B cell (primary cell): ENCODE data around the gene FBXL4. TPM values are rescaled to one million over a fixed set of nuclear protein-coding genes. Genes with fewer than 3 reads are reported as not detected.

Experiments
- ATAC-seq: fragments of 200-7000 bp; cut with Tn5 transposase; one replicate; pipeline ENCODE4 v1.10.0; 2021; ENCODE audit warnings: low read depth, mild to moderate bottlenecking, moderate number of reproducible peaks, moderate library complexity
- CTCF ChIA-PET: fragments of 350-600 bp; sonication (Branson Sonifier 250); formaldehyde crosslinking; loops from one replicate; lab custom pipeline; 2021; ENCODE audit warnings: antibody characterized with exemption, inconsistent platforms; lab: Charles Lee
- POLR2A ChIA-PET: fragments of 350-600 bp; sonication (Branson Sonifier 250); formaldehyde crosslinking; loops from one replicate; lab custom pipeline; 2021; ENCODE audit warnings: antibody characterized with exemption; lab: Charles Lee
- DNase-seq: peaks from one replicate; pipeline ENCODE4 v3.0.0; 2013
- H2AFZ ChIP-seq: 2 replicates; pipeline ENCODE4 v1.6.1; 2012; ENCODE audit warnings: mild to moderate bottlenecking, low read depth, low read length; ENCODE audit not compliant: insufficient read depth, poor library complexity, severe bottlenecking
- H3K27ac ChIP-seq, 2 donors: 1 replicate in 1 of 2; 2 replicates in 1 of 2; pipeline ENCODE4 v1.5.1; 2012 to 2013; ENCODE audit warnings: low read length in 2 of 2, mild to moderate bottlenecking in 2 of 2, moderate library complexity in 1 of 2
- H3K27me3 ChIP-seq, 4 experiments: fragments of 200-600 bp in 1 of 4; sonication (generic) in 1 of 4; replicated peaks in 1 of 4; 1 replicate in 2 of 4; 2 replicates in 2 of 4; pipeline versions ENCODE4 v1.6.1 to v1.7.0; 2013 to 2016; ENCODE audit warnings: low read length in 3 of 4, mild to moderate bottlenecking in 2 of 4, mixed read lengths in 1 of 4, moderate library complexity in 1 of 4; ENCODE audit not compliant: insufficient read depth in 4 of 4, control insufficient read depth in 3 of 4; ENCODE audit errors: control extremely low read depth in 1 of 4
- H3K36me3 ChIP-seq, 2 experiments: replicated peaks in 1 of 2; 1 replicate in 1 of 2; 2 replicates in 1 of 2; pipeline versions ENCODE4 v1.6.1 to v1.7.1; 2013; ENCODE audit warnings: low read length in 1 of 2; ENCODE audit not compliant: insufficient read depth in 2 of 2, control insufficient read depth in 1 of 2; ENCODE audit errors: control extremely low read depth in 1 of 2, extremely low read depth in 1 of 2
- H3K4me1 ChIP-seq, 2 donors: fragments of 200-600 bp in 1 of 2; sonication (generic) in 1 of 2; 1 replicate in 1 of 2; 2 replicates in 1 of 2; pipeline versions ENCODE4 v1.5.1 to v1.6.1; 2013 to 2017; ENCODE audit warnings: low read length in 2 of 2; ENCODE audit not compliant: control insufficient read depth in 2 of 2, insufficient read depth in 2 of 2
- H3K4me2 ChIP-seq: replicated peaks from 2 replicates; pipeline ENCODE3; 2012; ENCODE audit warnings: mild to moderate bottlenecking, low read depth, low read length; ENCODE audit not compliant: poor library complexity, severe bottlenecking
- H3K4me3 ChIP-seq, 5 experiments: fragments of 200-600 bp in 1 of 5; sonication (generic) in 1 of 5; 1 replicate in 3 of 5; 2 replicates in 2 of 5; pipeline versions ENCODE4 v1.5.1 to v1.7.0; 2011 to 2016; ENCODE audit warnings: low read length in 4 of 5, mild to moderate bottlenecking in 4 of 5, low read depth in 2 of 5, control low read depth in 1 of 5, moderate library complexity in 1 of 5; ENCODE audit not compliant: insufficient read depth in 1 of 5; ENCODE audit errors: control extremely low read depth in 1 of 5, extremely low read depth in 1 of 5
- H3K79me2 ChIP-seq: fragments of 200-600 bp; sonication (generic); one replicate; pipeline ENCODE4 v1.6.0; 2016; ENCODE audit warnings: low read length; ENCODE audit not compliant: control insufficient read depth, insufficient read depth
- H3K9ac ChIP-seq: fragments of 200-600 bp; sonication (generic); 2 replicates; pipeline ENCODE4 v1.6.1; 2017; ENCODE audit warnings: mild to moderate bottlenecking, low read length, moderate library complexity
- H3K9me3 ChIP-seq, 3 donors: one replicate each; pipeline versions ENCODE4 v1.6.1 to v1.7.1; 2013; ENCODE audit warnings: low read length in 2 of 3; ENCODE audit not compliant: control insufficient read depth in 2 of 3, insufficient read depth in 1 of 3; ENCODE audit errors: control extremely low read depth in 1 of 3
- H4K20me1 ChIP-seq: 2 replicates; pipeline ENCODE4 v1.6.0; 2012; ENCODE audit warnings: mild to moderate bottlenecking, low read length; ENCODE audit not compliant: insufficient read depth, control insufficient read depth, poor library complexity, severe bottlenecking
- H3K27ac Mint-ChIP-seq: one replicate; pipeline ENCODE4 v1.8.0; 2021; ENCODE audit warnings: mixed read lengths
- H3K27me3 Mint-ChIP-seq: one replicate; pipeline ENCODE4 v1.8.0; 2021; ENCODE audit warnings: mixed read lengths
- H3K4me1 Mint-ChIP-seq: one replicate; pipeline ENCODE4 v1.8.0; 2021; ENCODE audit warnings: mixed read lengths
- H3K4me3 Mint-ChIP-seq: one replicate; pipeline ENCODE4 v1.8.0; 2021; ENCODE audit warnings: mixed read lengths
- H3K9me3 Mint-ChIP-seq: one replicate; pipeline ENCODE4 v1.8.0; 2022; ENCODE audit warnings: mixed read lengths; ENCODE audit not compliant: insufficient read depth
- CTCF ChIP-seq: fragments of 200-600 bp; IDR thresholded peaks from one replicate; pipeline ENCODE4 v1.8.0; 2022; ENCODE audit warnings: antibody characterized with exemption, mild to moderate bottlenecking
- EZH2 ChIP-seq: IDR thresholded peaks from 2 replicates; pipeline ENCODE4 v1.6.1; 2012; ENCODE audit warnings: borderline replicate concordance, low read depth, mild to moderate bottlenecking, moderate library complexity, low read length; ENCODE audit not compliant: insufficient read depth, poor library complexity, severe bottlenecking
- WGBS: methylation state at CpG from one replicate; pipeline ENCODE4 v1.1.5; 2013; ENCODE audit warnings: missing lambda C conversion rate; ENCODE audit not compliant: insufficient coverage; 5-methylcytosine and 5-hydroxymethylcytosine counted together
- intact Hi-C: fragments of 100-400 bp; cut with micrococcal nuclease; formaldehyde crosslinking; loops from one replicate; pipeline ENCODE4 v1.10.0; 2022
- polyA plus RNA-seq: library from polyadenylated mRNA; depleted of rRNA; stranded (reverse); fragments of >200 nt; gene quantifications from 2 replicates; pipeline ENCODE4 v1.2.3, GENCODE V29; 2012
- total RNA-seq, 2 donors: library from RNA; stranded (reverse); fragments of 120-200 nt in 1 of 2; gene quantifications; 1 replicate in 1 of 2; 2 replicates in 1 of 2; pipeline versions ENCODE4 v1.2.3 to v1.2.4, GENCODE V29; 2013 to 2022

FBXL4 gene
- total and polyA plus RNA-seq, 2 donors (not counting 1 experiment from before 2014, with no cell fraction given), result 9.2 to 22.0 TPM

GRCh38 chr6:98973571-98973970 lies 25.8 kb upstream of the FBXL4 start:
- Mint-ChIP-seq H3K9me3 (peaks cover 4% of the 10 kb centered on the region), H3K4me1 (peaks cover 12% of the 10 kb centered on the region), H3K27me3 (no peaks in the 10 kb centered on the region), H3K27ac (no peak overlapping the region), H3K4me3 (no peak overlapping the region)
- Histone ChIP-seq H3K4me3 (no peak overlapping the region), H3K79me2 (no peaks in the 10 kb centered on the region), H3K4me2 (no peak overlapping the region), H3K36me3 (no peaks in the 10 kb centered on the region), H2AFZ (no peak overlapping the region), H3K27ac (no peak overlapping the region), H3K27me3 (no peaks in the 10 kb centered on the region), H3K9ac (no peak overlapping the region), H3K9me3 (no peaks in the 10 kb centered on the region), H3K4me1 (no peaks in the 10 kb centered on the region), H4K20me1 (no peaks in the 10 kb centered on the region)
- ChIA-PET CTCF (no interaction called here), POLR2A (no interaction called here)
- ATAC-seq (no peak), DNase-seq (no peak)
- TF ChIP-seq EZH2, result no peak
- no peak for TF ChIP-seq CTCF
- intact Hi-C loops, result no loop called here
- WGBS, result no CpG with 5 or more reads among the region's 1 CpG

GRCh38 chr6:98971303-98971702 lies 23.6 kb upstream of the FBXL4 start:
- no peak overlapping the region for H2AFZ ChIP-seq
- ChIA-PET POLR2A (no interaction called here), CTCF (no interaction called here)
- H3K27me3 ChIP-seq, result no peaks in the 10 kb centered on the region
- no peaks in the 10 kb centered on the region for H3K36me3 ChIP-seq
- TF ChIP-seq EZH2 (no peak), CTCF (no peak)
- DNase-seq (no peak), ATAC-seq (no peak)
- Mint-ChIP-seq H3K4me1 (peaks cover 12% of the 10 kb centered on the region), H3K27ac (no peak overlapping the region), H3K9me3 (peaks cover 4% of the 10 kb centered on the region), H3K27me3 (no peaks in the 10 kb centered on the region), H3K4me3 (no peak overlapping the region)
- H3K4me2 ChIP-seq, result no peak overlapping the region
- H3K4me1 ChIP-seq, result no peaks in the 10 kb centered on the region
- H3K9me3 ChIP-seq, result no peaks in the 10 kb centered on the region
- no peak overlapping the region for H3K4me3 ChIP-seq
- no peak overlapping the region for H3K9ac ChIP-seq
- H4K20me1 ChIP-seq, result no peaks in the 10 kb centered on the region
- no peak overlapping the region for H3K27ac ChIP-seq
- intact Hi-C loops, result no loop called here
- no peaks in the 10 kb centered on the region for H3K79me2 ChIP-seq
